Activated CD8-positive, alpha-beta memory T cell treated with anti-CD3 and anti-CD28 coated beads for 1 hour (primary cell): Measurements from ENCODE around the gene PECR.
"Not testable (repeated sequence)": the region's sequence is repeated elsewhere in the genome, so short reads cannot be mapped to it uniquely, and the experiment has no call there.

ENCODE experiments used
- DNase-seq, 2 donors: peaks; one replicate each; pipeline ENCODE4 v3.0.0-alpha.2; 2020; ENCODE audit warnings: low read depth in 1 of 2; ENCODE audit errors: extremely low read depth in 1 of 2

PECR gene

DNA sequence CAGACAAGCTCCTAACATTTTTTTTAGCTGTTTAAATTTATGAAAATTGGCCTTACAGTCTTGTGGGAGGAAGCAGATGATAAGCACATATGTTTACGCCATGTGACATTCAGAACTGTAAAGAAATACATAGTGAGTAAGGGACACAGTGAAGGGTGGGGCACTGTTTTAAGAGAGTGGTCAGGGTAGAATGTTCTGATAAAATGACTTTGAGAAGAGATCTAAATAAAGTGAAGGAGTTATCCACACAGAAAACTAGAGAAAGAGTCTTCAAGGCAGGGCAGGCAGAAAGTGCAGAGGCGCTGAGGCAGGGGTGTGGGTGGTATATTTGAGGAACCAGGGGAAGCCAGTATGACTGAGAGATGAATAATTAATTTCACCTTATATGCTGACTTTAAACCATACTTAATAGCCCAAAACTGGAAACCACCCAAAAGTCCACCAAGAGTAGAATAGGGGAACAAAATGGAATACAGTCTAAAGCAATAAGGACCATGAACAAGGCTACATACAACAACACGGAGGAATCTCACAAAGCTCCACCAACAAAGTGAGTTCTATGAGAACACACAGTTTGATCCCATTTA lies 76.8 kb downstream of the PECR start:
- DNase-seq = no peak

DNA sequence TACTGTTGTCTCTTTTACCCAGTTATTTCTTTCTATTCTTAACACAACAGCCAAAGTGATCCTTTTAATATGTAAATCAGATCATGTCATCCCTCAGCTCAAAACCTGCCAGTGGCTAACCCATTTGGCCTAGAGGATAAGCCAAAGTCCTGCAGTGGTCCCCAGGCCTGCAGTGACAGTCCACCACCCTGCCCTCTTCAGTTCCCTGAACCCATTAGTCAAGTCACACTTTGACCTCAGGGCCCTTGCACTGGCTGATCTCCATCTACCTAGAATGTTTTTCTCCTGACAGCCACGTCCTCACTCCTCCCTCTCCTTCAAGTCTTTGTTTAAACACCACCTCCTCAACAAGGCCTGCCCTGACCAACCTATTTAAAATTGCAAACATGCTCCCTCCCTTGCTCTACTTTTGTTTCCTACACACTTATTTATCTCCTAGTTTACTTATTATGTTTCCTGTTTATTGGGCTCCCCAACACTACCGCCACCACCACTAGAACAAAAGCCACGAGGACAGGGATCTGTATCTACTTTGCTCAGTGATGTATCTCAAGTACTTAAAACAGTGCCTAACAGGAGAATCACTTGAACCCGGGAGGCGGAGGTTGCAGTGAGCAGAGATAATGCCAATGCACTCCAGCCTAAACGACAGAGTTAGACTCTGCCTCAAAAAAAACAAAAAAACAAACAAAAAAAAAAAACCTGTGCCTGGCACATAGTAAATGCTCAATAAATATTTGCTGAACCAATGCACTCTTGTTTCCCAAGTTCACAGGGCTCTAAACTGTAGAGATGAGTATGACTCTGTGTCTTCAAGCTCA lies 77.5 kb downstream of the PECR start:
- DNase-seq = no peak

DNA sequence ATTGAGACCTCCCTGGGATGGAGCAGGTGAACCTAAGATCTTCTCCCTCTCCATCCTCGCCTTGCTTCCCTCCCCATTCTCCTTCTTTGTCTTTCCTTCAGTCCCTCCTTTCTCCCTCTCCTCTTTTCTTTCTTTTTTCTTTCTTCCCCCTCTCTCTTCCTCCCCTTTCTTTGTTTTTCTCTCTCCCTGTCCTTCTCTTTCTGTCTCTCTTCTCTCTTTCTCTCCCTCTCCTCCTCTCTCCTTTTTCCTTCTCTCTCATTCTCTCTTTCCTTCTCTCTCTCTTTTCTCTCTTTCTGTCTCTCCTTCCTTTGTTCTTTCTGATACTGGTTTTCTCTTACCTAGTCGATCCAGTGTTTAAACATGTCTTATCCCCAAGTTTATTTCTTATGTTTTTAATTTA lies 78.9 kb downstream of the PECR start:
- DNase-seq = no peak

DNA sequence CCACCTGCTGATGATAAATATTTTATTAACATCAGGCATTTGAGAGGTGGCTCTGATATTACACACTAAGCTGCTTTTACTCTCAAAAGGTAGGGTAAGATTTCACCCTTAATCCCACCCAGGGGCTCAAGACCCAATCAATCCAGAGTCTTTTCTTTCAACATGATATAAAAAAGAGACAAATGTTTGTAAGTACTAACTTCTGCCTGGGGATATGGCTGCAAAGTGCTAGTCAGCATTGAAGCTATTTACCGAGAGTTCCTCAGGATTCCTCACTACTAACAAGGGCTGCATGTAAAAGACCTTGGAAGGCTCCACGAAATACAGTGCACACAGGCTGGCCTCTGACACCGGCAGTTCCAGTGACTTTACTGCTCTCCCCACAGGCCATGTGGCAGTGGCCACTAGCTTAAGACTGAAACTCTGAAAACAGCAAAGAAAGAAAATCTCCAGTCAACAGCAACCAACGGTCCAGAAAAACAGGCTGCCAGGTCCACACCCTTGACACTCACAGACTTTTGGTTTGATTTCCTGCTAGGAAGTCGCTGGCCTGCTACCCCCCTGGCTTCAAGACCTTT lies 79.4 kb downstream of the PECR start:
- DNase-seq = no peak

DNA sequence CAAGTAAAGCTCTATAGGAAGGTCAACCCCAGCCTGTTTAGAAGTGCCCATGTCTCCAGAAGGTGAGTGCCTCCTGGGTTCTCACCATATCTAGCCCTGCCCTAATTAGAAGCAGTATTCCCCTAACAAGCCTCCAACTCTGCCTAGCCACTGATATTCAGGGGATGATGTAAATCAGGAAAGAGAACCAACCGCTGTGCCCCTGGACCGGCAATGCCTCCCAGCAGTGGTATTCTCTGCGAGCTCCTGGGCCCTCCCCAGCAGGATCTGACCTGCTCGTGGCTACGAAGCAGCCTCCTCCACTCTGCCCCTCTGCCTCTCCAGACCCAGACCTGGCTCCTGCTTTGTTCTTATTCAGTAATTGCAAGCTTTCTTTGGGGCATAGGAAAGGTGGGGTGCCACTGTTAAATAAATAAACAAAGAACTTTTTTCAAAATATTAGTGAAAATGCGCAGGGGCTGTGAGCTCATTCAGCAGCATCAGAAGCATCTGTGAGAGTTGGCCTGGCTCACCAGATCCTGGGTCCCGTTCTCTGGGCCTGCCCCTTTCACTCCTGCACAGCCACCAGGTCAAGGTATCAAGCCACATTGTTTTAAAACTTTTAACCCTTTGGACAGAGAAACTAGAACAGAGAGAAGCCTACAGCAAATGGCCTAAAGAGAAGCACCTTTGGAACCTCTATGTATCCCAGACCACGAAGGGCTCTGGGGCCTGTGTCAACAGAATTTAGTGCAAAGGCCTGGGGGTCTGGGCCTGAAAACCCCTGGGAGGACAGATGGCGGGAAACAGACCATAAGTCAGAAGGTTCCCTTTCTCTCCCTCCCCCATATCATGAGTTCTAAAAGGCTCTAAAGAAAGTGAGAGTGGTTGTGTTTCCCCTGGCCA lies 80.2 kb downstream of the PECR start:
- DNase-seq = no peak

DNA sequence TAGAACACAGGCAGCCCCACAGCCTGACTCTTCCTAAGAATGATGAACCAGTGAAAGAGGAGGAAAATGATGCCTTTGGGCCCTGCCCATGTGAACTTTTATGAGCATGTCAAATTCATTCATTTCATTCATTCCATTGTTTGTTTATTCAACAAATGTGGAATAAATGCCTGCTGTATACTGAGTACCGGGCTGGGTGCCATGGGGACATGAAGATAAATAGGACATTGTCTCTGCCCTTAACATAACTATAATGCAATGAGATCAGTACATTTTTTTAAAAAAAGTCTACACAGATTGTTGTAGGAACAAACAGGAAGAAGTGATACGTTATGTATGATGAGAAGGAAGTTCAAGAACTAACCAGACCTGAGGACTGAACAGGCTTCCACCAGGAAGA lies 83.0 kb downstream of the PECR start:
- DNase-seq = no peak

DNA sequence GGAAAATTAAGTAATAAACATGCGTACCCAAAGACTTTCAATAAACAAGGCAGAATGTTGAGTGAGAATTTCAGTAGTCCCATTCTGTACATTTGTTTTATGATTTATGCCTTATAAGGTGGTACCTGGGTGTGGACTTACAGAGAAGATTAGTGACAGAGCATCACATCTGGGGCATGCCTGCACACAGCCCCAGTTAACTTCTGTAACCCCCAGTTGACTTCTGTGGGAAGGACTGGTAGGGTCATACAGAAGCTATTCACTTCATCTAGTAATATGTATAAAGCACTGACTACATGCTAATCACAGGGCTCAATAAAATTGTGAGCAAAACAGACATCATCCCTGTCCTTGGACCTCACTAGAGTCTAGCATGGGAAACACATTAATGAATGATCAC lies 84.4 kb downstream of the PECR start:
- no peak for DNase-seq

DNA sequence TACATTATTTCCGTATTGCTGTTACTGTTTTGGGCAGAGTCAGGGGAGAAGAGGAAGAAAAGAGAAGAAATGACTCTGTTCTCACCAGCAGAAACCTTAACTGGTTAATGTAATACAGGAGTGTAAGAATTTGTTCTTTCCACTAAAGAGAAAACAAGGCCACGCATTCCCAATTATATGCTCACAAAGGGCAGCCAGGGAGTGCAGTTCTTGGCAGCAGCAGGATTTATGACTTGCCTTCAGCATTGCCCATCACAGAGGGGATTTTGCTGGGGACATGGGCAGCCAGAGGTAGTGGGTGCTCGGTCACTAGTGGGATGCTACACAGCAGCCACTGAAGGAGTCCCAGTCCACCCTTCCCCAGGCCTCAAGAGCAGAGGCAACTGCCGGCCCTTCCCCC lies 86.7 kb downstream of the PECR start:
- no peak for DNase-seq

DNA sequence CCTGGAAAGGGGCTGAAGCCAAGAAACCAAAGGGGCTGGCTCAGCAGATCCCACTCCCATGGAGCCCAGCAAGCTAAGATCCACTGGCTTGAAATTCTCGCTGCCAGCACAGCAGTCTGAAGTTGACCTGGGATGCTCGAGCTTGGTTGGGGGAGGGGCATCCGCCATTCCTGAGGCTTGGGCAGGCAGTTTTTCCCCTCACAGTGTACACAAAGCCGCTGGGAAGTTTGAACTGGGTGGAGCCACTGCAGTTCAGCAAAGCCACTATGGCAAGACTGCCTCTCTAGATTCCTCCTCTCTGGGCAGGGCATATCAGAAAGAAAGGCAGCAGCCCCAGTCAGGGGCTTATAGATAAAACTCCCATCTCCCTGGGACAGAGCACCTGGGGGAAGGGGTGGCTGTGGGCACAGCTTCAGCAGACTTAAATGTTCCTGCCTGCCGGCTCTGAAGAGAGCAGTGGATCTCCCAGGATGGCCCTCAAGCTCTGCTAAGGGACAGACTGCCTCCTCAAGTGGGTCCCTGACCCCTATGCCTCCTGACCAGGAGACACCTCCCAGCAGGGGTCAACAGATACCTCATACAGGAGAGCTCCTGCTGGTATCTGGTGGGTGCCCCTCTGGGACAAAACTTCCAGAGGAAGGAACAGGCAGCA lies 92.9 kb downstream of the PECR start:
- not testable (repeated sequence) for DNase-seq
